Right lobe of liver (tissue), 6 donors: Measurements from ENCODE around the gene KIRREL3. TPM values are rescaled to one million over a fixed set of nuclear protein-coding genes. Genes with fewer than 3 reads are reported as not detected.

Experiments used
- ATAC-seq, 4 donors: fragments of 200-7000 bp; cut with Tn5 transposase; one replicate each; pipeline ENCODE4 v1.9.1; 2020; ENCODE audit warnings: mild to moderate bottlenecking in 4 of 4, moderate library complexity in 4 of 4
- DNase-seq, 3 donors: peaks; one replicate each; pipeline ENCODE4 v3.0.0-alpha.2; 2020
- H3K27ac ChIP-seq, 3 donors: fragments of 200-600 bp; one replicate each; pipeline ENCODE4 v1.8.0; 2022
- H3K27me3 ChIP-seq, 2 donors: fragments of 200-600 bp; one replicate each; pipeline ENCODE4 v1.8.0; 2022
- H3K36me3 ChIP-seq, 4 donors: fragments of 200-600 bp; sonication (generic) in 1 of 4; one replicate each; pipeline versions ENCODE4 v1.5.1 to v1.8.0; 2017 to 2022; ENCODE audit warnings: control low read depth in 1 of 4
- H3K4me1 ChIP-seq, 4 donors: fragments of 200-600 bp; sonication (generic) in 1 of 4; one replicate each; pipeline versions ENCODE4 v1.5.1 to v1.8.0; 2017 to 2022; ENCODE audit warnings: control low read depth in 1 of 4
- H3K4me3 ChIP-seq, 3 donors: fragments of 200-600 bp; one replicate each; pipeline ENCODE4 v1.8.0; 2022
- H3K9me3 ChIP-seq, 4 donors: fragments of 200-600 bp; sonication (generic) in 1 of 4; one replicate each; pipeline versions ENCODE4 v1.5.1 to v1.8.0; 2017 to 2022; ENCODE audit warnings: control low read depth in 1 of 4
- POLR2A ChIP-seq: fragments of 450-650 bp; IDR thresholded peaks from one replicate; pipeline ENCODE4 v1.6.1; 2017; ENCODE audit warnings: antibody characterized with exemption, mild to moderate bottlenecking
- WGBS: methylation state at CpG from one replicate; pipeline ENCODE4 v1.1.6; 2018; ENCODE audit warnings: low coverage, low lambda C conversion rate; ENCODE audit not compliant: insufficient coverage; ENCODE audit errors: missing lambda C conversion rate; 5-methylcytosine and 5-hydroxymethylcytosine counted together
- intact Hi-C, 2 donors: fragments of 100-400 bp; cut with DNase I; formaldehyde crosslinking; loops; one replicate each; pipeline versions ENCODE4 v1.11.2 to v1.14.1; 2022
- total RNA-seq, 6 experiments: library from RNA; depleted of rRNA in 2 of 6; stranded (reverse); fragments of >200 nt in 2 of 6; fragmentation: NEBNext Ultra II Directional in 3 of 6; extraction: Animal tissue kit (Norgen Biotek cat#: 25700) in 3 of 6; gene quantifications; one replicate each; pipeline versions ENCODE4 v1.1.0 to v1.2.4, GENCODE V29; 2016 to 2023
- TF ChIP-seq, protein P1 (sequence below), 4 donors: fragments of 200-600 bp in 3 of 4; fragments of 450-650 bp in 1 of 4; IDR thresholded peaks; one replicate each; pipeline versions ENCODE4 v1.5.1 to v1.8.0; 2016 to 2022; ENCODE audit warnings: antibody characterized with exemption in 4 of 4, mild to moderate bottlenecking in 2 of 4
- donor health status: DM: no; HTN: yes; CAD: no.
- donor health status: DM: no; HTN: no; CAD: no.
- donor health status: DM: no; HTN: no; CAD: no.
- donor health status: DM: no; HTN: yes; CAD: no.
- donor health status: DM: no; HTN: yes; CAD: no.

Gene KIRREL3
- total RNA-seq, 6 experiments from 2014 or later, result not detected

DNA sequence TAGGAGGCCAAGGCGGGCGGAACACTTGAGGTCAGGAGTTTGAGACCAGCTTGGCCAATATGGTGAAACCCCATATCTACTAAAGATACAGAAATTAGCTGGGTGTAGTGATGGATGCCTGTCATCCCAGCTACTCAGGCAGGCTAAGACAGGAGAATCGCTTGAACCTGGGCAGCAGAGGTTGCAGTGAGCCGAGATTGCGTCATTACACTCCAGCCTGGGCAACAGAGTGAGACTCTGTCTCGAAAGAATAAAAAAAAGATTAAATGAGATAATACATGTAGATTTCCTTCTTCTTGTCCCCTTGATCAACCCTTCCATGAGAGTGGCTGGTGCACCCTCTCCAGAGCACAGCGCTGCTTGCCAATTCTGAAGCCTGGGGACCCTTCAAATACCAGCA lies 538.1 kb downstream of the KIRREL3 start:
- no peak overlapping the region for H3K4me3 ChIP-seq
- 89% methylated on average over 5 of the region's 7 CpGs for WGBS
- intact Hi-C loops, result no loop called here
- no peaks in the 10 kb centered on the region for H3K9me3 ChIP-seq
- no peaks in the 10 kb centered on the region for H3K4me1 ChIP-seq
- no peaks in the 10 kb centered on the region for H3K36me3 ChIP-seq
- ATAC-seq (no peak), DNase-seq (no peak)
- TF ChIP-seq, protein P1, sequence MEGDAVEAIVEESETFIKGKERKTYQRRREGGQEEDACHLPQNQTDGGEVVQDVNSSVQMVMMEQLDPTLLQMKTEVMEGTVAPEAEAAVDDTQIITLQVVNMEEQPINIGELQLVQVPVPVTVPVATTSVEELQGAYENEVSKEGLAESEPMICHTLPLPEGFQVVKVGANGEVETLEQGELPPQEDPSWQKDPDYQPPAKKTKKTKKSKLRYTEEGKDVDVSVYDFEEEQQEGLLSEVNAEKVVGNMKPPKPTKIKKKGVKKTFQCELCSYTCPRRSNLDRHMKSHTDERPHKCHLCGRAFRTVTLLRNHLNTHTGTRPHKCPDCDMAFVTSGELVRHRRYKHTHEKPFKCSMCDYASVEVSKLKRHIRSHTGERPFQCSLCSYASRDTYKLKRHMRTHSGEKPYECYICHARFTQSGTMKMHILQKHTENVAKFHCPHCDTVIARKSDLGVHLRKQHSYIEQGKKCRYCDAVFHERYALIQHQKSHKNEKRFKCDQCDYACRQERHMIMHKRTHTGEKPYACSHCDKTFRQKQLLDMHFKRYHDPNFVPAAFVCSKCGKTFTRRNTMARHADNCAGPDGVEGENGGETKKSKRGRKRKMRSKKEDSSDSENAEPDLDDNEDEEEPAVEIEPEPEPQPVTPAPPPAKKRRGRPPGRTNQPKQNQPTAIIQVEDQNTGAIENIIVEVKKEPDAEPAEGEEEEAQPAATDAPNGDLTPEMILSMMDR (IDR thresholded peaks at IDR 0.05), result no peak
- no peak overlapping the region for H3K27ac ChIP-seq
- H3K27me3 ChIP-seq, result no peaks in the 10 kb centered on the region

DNA sequence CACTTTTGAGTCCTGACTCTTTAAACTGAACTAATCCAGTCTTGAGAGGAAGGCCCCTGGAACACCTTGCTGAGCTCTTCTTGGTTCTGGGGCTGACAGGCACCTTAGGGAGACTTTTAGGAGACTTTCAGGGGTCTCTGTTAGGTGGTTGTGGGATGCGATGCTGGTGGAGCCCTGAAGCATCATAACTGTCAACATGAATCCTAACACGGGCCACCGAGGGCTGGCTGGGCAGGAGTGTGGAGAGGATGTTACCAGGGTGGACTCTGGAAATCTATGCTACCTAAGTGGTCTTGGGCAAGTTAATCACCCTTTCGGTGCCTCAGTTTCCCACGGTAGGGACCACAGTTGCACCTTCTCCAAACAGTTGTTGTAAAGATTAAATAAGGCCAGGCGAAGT lies 538.6 kb downstream of the KIRREL3 start:
- 68% methylated on average over 5 of the region's 6 CpGs for WGBS
- no peaks in the 10 kb centered on the region for H3K36me3 ChIP-seq
- H3K27me3 ChIP-seq, result no peaks in the 10 kb centered on the region
- ATAC-seq (no peak), DNase-seq (no peak)
- H3K4me3 ChIP-seq, result no peak overlapping the region
- no peaks in the 10 kb centered on the region for H3K4me1 ChIP-seq
- H3K27ac ChIP-seq, result no peak overlapping the region
- intact Hi-C loops, result no loop called here
- TF ChIP-seq, protein P1 (IDR thresholded peaks at IDR 0.05), result no peak
- TF ChIP-seq POLR2A, result no peak
- H3K9me3 ChIP-seq, result no peaks in the 10 kb centered on the region

DNA sequence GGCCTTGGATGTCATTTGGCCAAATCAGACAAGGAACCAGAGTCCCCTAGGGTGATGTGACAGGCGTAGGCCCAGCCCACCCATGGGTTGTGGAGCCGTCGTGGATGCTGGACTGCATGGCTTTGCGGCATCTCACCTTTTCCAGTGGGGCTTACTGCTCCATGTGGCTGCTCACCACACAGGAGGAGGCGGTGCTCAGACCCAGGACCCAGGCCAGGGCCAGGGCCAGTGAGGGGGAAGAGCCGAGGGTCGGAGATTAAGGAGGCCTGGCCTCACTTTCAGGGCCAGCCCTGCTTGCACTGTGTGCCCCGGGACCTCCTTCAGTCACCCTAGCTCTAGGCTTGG lies 539.5 kb downstream of the KIRREL3 start:
- Histone ChIP-seq H3K9me3 (no peaks in the 10 kb centered on the region), H3K4me3 (no peak overlapping the region), H3K27me3 (no peaks in the 10 kb centered on the region), H3K27ac (no peak overlapping the region), H3K4me1 (no peaks in the 10 kb centered on the region), H3K36me3 (no peaks in the 10 kb centered on the region)
- WGBS, result 40% methylated on average over 1 of the region's 8 CpGs
- intact Hi-C loops, result no loop called here
- no peak for ATAC-seq
- TF ChIP-seq POLR2A, result no peak
- TF ChIP-seq, protein P1 (IDR thresholded peaks at IDR 0.05), result no peak
- DNase-seq, result no peak

DNA sequence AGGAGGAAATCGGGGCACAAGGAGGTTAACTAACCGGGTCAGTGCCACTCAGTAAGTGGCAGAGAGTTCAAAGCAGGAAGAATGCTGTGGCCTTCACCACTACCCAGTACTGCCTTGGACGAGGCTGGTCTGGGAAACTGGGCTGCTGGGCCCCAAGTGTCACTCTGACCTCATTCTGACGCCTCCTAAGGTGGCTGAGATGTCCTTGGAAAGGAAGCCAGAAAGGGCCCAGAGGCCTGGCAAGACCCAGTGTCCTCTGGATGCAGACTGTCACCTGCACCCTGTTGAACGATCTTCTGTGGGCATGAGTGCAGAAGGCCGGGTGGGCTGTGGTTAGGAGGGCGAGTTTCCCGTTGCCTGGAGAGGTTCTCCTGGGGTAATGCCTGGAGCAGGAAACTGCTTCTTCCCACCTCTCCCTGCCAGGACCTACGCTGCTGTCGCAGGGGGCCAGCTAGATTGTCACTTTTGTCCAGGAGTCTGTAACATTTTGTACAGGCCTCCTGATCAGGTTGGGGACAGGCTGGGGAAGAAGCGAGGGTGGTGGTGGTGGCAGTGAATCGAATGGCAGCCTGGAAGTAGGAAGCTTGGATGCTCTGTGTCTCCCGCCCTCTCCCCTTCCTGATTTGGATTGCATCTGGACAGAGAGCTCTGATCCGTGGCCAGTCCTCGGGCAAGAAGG lies 540.0 kb downstream of the KIRREL3 start:
- WGBS, result no CpG with 5 or more reads among the region's 15 CpGs

More for the DNA sequence above, 540.0 kb downstream of the KIRREL3 start:
- Histone ChIP-seq H3K4me3 (no peak overlapping the region), H3K27me3 (no peaks in the 10 kb centered on the region), H3K36me3 (no peaks in the 10 kb centered on the region), H3K27ac (no peak overlapping the region), H3K9me3 (no peaks in the 10 kb centered on the region), H3K4me1 (no peaks in the 10 kb centered on the region)
- TF ChIP-seq, protein P1 (IDR thresholded peaks at IDR 0.05), result no peak
- TF ChIP-seq POLR2A, result no peak
- ATAC-seq (no peak), DNase-seq (no peak)
- intact Hi-C loops, result no loop called here
